ENCODE data around the gene RPS6KA1. TPM values are rescaled to one million over a fixed set of nuclear protein-coding genes. Genes with fewer than 3 reads are reported as not detected.

The RPS6KA1 gene
- total and polyA plus RNA-seq, 2 of the 4 experiments (the other 2 are of a cell fraction): 3.6 to 6.3 TPM

- no peak overlapping the region for H3K18ac ChIP-seq (ENCODE audit: low read depth, low read length)
- H2BK120ac ChIP-seq (ENCODE audit: low read depth, low read length): no peak overlapping the region
- no peak overlapping the region for H4K91ac ChIP-seq (ENCODE audit: insufficient read depth, low read depth, low read length)
- H3K9me3 ChIP-seq (ENCODE audit: control insufficient read depth, insufficient read depth, low read length): no peaks in the 10 kb centered on the region
- H3K14ac ChIP-seq (replicated peaks; ENCODE audit: low read depth, low read length): no peak overlapping the region
- no peak for DNase-seq
- no peaks in the 10 kb centered on the region for H3K36me3 ChIP-seq (ENCODE audit: control insufficient read depth, insufficient read depth, low read length)
- no peak for ATAC-seq (ENCODE audit: low read depth)
- no peak overlapping the region for H2BK5ac ChIP-seq (ENCODE audit: low read depth, low read length, poor library complexity, severe bottlenecking)
- H3K4me2 ChIP-seq (ENCODE audit: low read depth, low read length): no peak overlapping the region
- no peak overlapping the region for H2AK5ac ChIP-seq (ENCODE audit: low read depth, low read length)
- H2AFZ ChIP-seq (replicated peaks; ENCODE audit: low read length, poor library complexity): no peak overlapping the region
- H3K4ac ChIP-seq (ENCODE audit: low read depth, low read length): no peak overlapping the region
- TF ChIP-seq SMC3 (IDR thresholded peaks at IDR 0.05; ENCODE audit: low read depth, low read length) (no peak), USF2 (IDR thresholded peaks at IDR 0.05; ENCODE audit: low read depth, low read length) (no peak), RCOR1 (IDR thresholded peaks at IDR 0.05; ENCODE audit: insufficient replicate concordance, low read length) (no peak), CEBPB (IDR thresholded peaks at IDR 0.05; ENCODE audit: low read depth, low read length) (no peak), FOS (IDR thresholded peaks at IDR 0.05; ENCODE audit: low read depth, low read length) (no peak), MXI1 (IDR thresholded peaks at IDR 0.05; ENCODE audit: borderline replicate concordance, low read depth, low read length) (no peak), NFE2L2 (IDR thresholded peaks at IDR 0.05; ENCODE audit: low read depth, low read length) (no peak), MAZ (IDR thresholded peaks at IDR 0.05; ENCODE audit: borderline replicate concordance, low read depth, low read length) (no peak), RFX5 (IDR thresholded peaks at IDR 0.05; ENCODE audit: low read depth, low read length) (no peak), ELK1 (IDR thresholded peaks at IDR 0.05; ENCODE audit: borderline replicate concordance, low read depth, low read length) (no peak), RAD21 (IDR thresholded peaks at IDR 0.05; ENCODE audit: low read length) (no peak), BHLHE40 (IDR thresholded peaks at IDR 0.05; ENCODE audit: low read depth, low read length) (no peak), POLR2A (IDR thresholded peaks at IDR 0.05; ENCODE audit: low read depth, low read length) (no peak), MAFK (IDR thresholded peaks at IDR 0.05; ENCODE audit: low read depth, low read length) (no peak)
- H3K23ac ChIP-seq (ENCODE audit: low read depth, low read length): no peak overlapping the region
- no peak overlapping the region for H3K4me3 ChIP-seq (ENCODE audit: insufficient read depth, low read depth, low read length)
- H3K9me1 ChIP-seq (ENCODE audit: insufficient read depth, low read length): no peaks in the 10 kb centered on the region
- ChIA-PET CTCF (no interaction called here), POLR2A (ENCODE audit: unreplicated experiment) (no interaction called here)
- no peaks in the 10 kb centered on the region for H4K20me1 ChIP-seq (ENCODE audit: insufficient read depth, low read length)
- no peak overlapping the region for H3K56ac ChIP-seq (ENCODE audit: extremely low read depth, insufficient read depth, low read length)
- BruUV-seq (replicated peaks): no TSS peak
- dilution Hi-C loops (cut with HindIII; ENCODE audit: low sequenced_read_pairs, unreplicated experiment) (no loop called here), intact Hi-C loops (cut with micrococcal nuclease) (no loop called here), in situ Hi-C loops (cut with MboI; ENCODE audit: low sequenced_read_pairs) (no loop called here)
- no peaks in the 10 kb centered on the region for H3K79me1 ChIP-seq (ENCODE audit: low read depth in 1 of 2, low read length in 2 of 2)
- no peak overlapping the region for H2BK20ac ChIP-seq (ENCODE audit: low read depth, low read length)
- H3K9ac ChIP-seq (ENCODE audit: low read depth, low read length): no peak overlapping the region
- H3K4me1 ChIP-seq (ENCODE audit: control insufficient read depth, insufficient read depth, low read length): no peaks in the 10 kb centered on the region
- no peak overlapping the region for H2BK15ac ChIP-seq (ENCODE audit: low read depth, low read length)
- H3K27ac ChIP-seq (ENCODE audit: insufficient read depth, low read length): no peak overlapping the region
- no peak overlapping the region for H2AK9ac ChIP-seq (replicated peaks; ENCODE audit: low read depth, low read length, poor library complexity)
- H4K5ac ChIP-seq (ENCODE audit: low read depth, low read length): no peak overlapping the region
- 56% methylated on average over 5 of the region's 14 CpGs; no CpG with 5 or more reads in 1 of the 2 experiments for WGBS, 2 experiments (ENCODE audit: extremely low coverage in 2 of 2, insufficient read length in 1 of 2)
- peaks cover 46% of the 10 kb centered on the region for H3K27me3 ChIP-seq (ENCODE audit: control insufficient read depth, insufficient read depth, low read length)
- no peak overlapping the region for H4K8ac ChIP-seq (ENCODE audit: low read depth in 2 of 2, low read length in 2 of 2)
Measured at GRCh38 chr1:26521669-26522030, 7.9 kb upstream of the RPS6KA1 start.
